HG03060 (cell line): ENCODE measurements around the gene GXYLT2.

Source experiments
- ATAC-seq: cut with Tn5 transposase; IDR thresholded peaks from one replicate; pipeline ENCODE4 v1.9.1; 2021; ENCODE audit warnings: low read depth, moderate number of reproducible peaks; ENCODE audit not compliant: unreplicated experiment

GXYLT2 gene

DNA sequence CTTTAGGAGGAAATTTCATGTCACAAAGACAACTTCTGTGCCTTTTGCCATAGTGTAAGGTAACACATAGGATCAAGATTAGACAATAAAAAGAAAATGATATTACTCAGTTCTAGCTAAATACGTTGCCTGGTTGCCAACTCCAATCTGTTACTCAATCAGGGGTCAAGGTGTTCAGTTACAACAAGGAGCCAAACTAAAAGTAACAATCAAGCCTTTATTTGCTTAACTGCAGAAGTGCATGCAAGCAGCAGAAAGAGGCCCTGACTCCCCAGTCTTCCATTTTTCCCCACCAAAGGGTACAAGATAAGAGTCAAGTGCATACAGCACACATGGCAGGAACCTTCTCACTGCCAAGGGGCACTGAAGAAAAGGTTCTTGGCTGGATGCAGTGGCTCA lies 80.4 kb downstream of the GXYLT2 start:
- no peak for ATAC-seq

DNA sequence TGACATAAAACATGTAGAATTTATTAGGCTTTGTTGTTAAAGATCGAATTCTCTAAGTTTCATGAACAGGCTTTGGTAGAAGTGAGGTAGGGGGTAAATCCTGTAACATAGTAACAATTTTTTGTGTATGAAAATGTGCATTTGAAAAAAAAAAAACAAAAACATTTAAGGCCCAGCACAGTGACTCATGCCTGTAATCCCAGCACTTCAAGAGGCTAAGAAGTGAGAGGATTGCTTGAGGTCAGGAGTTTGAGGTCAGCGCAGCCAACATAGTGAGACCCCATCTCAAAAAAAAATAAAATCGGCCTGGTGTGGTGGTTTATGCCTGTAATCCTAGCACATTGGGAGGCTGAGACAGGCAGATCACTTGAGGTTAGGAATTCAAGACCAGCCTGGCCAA lies 81.9 kb downstream of the GXYLT2 start:
- no peak for ATAC-seq

DNA sequence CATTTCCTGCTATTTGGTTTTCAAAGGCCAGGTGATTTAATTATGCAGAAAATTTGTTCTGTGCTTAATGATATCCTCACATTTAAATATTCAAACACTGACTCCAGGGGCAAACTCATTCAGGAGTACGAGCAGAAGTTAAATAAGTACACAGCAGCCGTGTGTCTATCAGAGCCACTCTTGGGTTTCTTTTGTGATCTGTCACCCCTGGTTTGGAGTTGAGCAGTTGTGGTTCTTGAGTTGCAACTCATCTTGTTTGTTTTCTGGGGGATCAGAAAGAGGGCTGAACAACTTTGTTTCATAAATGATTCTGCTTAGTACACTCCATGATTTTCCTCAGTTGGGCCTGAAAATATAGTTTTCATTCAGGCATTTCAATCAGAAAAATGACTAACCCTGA lies 83.1 kb downstream of the GXYLT2 start:
- ATAC-seq: no peak

DNA sequence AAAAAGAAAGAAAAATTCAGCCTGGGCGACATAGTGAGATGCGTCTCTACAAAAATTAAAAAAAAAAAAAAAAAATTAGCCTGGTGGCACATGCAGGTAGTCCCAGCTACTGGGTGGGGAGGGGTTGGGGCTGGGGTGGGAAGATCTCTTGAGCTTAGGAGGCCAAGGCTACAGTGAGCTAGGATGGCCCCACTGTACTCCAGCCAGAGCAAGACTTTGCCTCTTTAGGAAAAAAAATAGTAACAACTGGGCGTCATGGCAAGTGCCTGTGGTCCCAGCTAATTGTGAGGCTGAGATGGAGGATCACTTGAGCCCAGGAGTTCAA lies 84.8 kb downstream of the GXYLT2 start:
- no peak for ATAC-seq

DNA sequence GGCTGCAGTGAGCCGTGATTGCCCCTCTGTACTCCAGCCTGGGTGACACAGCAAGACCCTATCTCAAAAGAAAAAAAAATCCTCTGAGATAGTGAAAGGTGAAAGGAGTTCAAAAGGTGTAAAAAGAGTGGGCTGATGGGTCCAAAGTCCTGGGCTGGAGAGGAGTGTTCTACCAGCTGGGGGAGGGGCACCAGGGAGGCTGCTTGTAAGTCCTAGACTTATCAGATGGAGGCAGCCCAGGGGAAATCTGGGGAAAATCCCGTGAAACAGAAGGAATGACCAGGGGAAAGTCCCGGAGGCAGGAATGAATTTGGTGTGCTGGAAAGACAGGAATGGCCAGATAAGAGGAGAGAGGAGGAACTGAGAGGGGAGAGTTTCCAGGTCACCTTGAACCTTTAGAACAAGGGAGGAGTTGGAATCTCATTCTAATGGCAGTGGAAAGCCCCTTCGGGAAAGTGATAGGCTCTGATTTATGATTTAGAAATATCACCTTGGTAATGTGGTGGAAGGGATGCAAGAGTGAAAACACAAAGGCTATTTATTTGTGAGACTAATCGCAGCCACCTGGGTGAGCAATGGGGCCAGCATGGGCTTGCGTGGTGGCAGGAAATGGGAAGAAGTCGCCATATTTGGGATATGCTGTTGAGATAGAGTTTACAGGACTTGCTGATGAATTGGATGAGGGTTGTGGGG lies 85.3 kb downstream of the GXYLT2 start:
- no peak for ATAC-seq

DNA sequence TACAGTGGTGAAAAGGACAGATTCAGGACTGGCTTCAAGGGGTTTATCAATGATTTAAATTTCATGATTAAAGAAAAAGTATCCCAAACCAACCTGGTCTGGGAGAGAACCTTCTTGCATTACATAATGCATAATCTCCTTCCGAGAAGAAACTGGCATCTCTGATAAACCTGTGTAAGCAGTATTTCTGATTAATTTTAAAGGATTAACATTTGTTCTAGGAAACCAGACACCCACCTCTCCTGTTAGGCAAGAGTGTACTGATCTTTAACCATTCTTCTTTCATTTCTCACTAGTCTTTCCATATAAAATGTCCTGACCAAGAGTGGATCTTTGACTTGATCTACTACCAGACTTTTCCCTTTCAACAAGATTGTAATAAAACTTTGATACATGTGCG lies 85.9 kb downstream of the GXYLT2 start:
- ATAC-seq: no peak

DNA sequence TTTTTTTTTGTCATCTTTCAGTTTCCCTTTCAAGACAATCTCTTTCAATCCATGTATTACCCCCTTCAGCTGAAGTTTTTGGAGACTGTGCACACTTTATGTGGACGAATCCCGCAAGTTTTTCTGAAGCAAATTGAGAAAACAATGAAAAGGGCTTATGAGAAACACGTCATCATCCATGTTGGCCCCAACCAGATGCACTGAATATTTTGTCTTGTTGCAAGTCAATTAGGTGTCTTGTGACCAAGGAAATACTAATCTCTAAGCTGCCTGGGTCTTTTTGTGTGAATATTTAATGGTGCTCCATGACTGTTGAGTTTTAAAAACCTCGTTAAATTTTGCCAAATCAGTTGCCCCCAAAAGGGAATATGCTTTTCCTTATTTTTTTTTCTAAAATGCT lies 87.1 kb downstream of the GXYLT2 start:
- ATAC-seq: no peak

DNA sequence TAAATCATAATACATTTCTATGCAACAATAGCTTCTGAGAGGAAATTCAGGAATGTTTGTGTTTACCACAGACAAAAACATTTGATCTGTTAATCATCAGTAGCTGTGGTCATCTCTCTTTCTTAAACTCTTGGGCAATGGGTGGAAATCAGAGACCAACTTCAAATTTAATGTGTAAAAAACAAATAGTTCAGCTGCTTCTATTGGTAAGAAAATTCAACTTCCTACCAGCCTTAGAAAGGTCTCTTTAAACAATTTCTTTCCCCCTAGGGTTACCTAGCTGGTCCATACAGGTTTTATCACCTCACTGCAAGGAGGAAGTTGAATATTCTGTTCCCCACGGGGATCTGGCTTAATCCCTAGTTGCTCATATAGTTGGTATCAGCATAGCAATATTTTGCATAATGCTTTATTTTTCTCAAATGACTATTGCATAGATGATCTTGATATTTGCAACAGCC lies 88.5 kb downstream of the GXYLT2 start:
- no peak for ATAC-seq

DNA sequence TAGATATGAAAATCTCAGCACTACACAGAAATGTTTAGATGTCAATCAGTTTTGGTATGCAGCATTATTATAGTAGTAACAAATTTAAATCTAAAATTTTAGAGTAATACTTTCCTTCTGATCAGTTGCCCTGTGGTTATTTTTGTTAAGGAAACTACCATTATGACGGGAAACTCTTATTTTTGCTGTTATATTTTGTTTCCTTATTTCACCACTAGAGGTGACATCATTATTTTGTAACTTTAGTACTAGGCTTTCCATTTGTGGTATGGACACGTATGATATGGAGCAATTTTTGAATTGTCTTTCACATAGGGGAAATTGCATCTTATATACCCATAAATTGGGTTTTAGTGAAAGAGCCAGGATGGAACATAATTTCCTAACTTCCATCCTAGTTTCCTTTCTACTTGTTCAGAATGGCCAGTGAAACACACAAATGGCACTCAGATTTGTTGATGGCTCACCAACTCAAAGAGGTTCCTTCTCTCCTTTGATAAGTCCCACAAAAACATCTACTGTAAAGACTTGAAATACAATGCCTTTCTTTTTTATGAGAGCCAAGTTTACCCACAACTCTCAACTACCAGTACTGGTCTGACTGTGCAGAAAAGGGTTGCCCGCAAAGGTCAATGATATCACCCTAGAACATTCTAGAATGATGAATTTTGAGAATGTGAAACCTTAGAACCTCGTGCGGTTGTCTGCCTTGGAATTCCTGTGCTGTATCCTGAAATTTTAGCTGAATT lies 89.4 kb downstream of the GXYLT2 start:
- ATAC-seq: peak; percentile 58

DNA sequence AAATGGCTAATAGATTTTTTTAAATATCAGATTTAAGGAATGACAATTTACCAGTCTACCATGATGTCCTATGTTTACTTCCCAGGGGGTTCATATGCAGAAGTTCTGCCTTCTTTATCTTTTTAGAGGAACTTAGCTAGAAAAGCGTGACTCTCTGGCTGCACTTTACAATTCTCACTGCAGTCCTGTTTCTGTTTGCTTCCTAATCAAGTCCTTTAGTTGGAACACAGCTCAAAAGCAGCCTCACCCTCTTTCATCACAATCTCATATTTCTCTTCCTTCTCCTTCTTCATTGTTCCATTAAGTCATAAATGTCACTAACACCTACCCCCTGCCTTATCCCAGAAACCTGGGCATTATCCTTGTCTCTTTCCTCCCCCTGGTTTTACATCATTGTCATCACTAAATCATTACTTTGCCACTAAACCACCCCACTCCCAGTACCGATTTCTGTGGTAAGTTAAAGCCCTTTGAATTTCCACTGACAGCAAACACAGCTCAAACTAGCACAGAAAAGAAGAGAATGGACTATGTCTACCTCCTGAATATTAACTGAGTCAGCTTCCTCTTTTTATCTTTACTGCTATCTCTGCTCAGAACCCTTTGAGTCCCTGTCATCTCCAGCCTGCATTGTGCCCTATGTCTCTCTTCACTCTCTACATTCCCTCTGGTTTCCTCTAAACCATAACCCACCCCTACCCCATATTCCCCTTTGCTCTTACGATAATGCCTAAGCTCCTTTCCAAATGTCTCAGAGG lies 94.9 kb downstream of the GXYLT2 start:
- no peak for ATAC-seq

DNA sequence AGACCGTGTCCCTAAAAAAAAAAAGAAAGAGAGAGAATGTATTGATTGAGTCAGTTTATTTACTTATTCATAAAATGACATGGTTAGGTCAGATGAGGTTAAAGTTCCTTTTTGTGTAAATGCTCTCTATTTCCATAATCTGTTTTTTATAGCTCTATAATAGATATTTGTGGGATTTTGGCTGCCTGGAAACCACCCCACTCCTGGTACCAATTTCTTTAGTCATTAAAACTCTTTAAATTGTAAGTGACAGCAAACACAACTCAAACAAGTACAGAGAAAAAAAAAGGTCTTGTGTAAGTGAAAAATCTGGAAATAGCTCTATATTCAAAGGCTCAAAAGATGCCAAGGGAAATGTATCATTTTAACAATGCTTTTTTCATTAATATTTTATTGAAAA lies 97.7 kb downstream of the GXYLT2 start:
- ATAC-seq: no peak

DNA sequence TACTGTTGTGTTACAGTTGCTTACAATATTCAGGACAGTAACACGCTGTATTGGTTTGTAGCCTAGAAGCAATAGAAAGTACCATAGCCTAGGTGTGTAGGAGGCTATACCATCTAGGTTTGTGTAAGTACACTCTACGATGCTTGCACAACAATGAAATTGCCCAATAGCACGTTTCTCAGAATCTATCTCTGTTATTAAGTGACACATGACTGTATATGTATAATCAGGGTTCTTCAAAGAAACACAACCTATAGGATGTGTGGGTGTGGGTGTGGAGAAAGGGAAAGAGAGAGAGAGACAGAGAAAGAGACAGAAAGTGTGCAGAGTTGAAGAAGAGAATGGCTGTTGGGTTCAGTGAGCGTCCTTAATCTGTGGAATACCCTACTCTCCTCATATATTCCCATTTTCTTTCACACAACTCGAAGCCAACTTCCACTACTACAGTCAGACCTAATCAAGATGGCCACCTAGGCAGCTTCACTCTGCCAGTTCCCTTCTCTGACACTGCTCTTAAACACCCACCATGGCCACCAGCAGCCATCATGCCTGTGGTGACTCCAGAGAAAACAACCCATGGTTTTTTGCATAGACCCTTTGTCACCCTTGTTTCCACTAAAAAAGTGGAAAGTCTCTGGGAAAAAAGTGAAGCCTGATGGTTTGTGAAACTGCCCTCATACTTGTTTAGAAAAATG lies 103.0 kb downstream of the GXYLT2 start:
- ATAC-seq: no peak

DNA sequence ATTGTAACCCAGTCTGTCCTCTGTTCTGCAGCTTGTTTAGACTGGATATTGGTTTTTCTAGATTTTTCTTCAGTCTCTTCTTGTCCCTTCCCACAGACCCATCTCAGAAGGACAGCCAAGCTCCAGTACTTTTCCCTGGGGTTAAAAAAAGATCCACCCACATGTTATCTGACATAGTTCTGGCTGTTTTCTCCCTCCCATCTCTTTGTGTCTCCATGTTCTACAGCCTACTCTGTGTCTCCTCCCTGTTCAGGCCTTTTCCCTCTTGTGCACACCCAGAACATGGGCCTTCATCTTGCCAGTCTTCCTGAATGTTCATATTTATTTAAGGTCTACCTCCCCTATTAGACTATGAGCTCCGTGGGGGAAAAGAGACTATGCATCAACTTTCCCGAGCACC lies 103.7 kb downstream of the GXYLT2 start:
- no peak for ATAC-seq

DNA sequence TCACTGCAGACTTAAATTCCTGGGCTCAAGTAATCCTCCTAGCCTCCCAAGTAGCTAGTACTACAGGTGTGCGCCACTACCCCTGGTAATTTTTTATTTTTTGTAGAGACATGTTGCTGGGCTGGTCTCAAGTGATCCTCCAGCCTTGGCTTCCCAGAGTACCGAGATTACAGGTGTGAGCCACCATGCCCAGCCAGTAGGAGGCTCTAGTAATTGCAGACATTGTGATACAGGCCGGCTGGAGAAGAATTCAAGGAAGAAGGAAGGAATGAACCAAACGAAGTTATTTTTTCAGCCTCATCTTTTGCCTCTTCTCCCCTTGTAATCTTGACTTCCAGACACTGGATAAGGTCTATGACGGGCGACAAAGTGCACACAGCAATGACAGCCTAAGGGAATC lies 105.5 kb downstream of the GXYLT2 start:
- ATAC-seq: no peak

DNA sequence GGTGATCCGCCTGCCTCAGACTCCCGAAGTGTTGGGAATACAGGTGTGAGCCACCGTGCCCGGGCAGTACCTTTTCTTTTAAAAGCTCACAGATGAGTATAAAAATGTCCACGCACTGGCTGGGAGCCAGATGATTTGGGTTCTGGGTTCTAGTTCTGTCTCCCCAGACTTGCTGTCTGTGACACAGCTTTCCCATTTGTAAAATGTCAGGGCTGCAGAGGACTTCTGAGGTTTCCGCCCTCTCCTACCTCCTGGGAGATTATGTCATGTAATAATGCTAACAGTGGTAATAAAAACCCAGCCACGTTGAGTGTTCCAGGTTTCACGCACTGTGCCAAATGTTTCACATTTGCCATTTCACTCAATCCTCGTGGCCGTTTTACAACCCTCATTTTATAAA lies 107.5 kb downstream of the GXYLT2 start:
- no peak for ATAC-seq

DNA sequence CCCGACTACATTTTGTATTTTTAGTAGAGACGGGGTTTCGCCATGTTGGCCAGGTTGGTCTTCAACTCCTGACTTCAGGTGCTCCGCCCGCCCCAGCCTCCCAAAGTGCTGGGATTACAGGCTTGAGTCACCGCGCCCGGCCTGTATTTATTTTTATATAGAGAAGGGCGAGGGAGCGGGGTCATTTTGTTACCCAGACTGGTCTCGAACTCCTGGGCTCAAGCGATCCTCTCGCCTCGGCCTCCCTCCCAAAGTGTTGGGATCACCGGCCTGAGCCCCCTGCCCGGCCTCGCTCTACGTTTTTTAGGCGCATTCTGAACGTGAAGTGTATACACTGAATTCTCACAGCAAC lies 108.3 kb downstream of the GXYLT2 start:
- ATAC-seq: no peak

DNA sequence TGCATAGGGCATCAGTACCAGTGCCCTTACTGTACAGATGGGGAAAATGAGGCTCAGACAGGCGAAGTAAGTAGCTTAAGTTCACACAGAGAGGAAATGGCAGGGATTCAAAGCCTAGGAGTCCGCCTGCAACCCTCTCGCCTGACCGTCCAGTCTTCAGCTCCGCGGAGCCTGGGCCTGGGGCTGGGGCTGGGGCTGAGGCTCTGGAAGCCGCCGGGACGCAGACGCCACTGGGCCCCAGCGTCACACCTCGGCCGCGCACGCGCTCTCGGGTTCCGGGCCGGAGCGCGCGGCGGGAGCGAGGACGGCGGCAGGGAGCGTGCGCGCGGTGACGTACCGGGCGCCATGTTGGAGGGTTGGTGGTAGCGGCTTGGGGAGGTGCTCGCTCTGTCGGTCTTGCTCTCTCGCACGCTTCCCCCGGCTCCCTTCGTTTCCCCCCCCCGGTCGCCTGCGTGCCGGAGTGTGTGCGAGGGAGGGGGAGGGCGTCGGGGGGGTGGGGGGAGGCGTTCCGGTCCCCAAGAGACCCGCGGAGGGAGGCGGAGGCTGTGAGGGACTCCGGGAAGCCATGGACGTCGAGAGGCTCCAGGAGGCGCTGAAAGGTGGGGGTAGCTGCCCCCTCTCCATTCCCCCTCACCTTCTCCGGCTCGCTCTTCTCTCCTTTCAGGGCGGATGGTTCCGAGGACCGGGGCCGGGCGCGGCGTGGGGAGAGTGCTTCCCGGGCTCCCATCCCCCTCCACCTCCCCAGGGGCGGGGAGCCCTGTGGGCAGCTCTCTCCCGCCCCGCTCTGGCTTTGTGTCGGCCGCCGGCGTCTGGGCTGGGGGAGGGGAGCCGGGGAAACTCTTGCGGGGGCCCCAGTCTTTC lies 108.9 kb downstream of the GXYLT2 start, which contains the start of gene PPP4R2:
TSS of gene PPP4R2 (plus strand) at position 339 of the 861 bp plus-strand sequence. CDS start at position 566, 227 bp downstream.
- ATAC-seq: peak; percentile 72

DNA sequence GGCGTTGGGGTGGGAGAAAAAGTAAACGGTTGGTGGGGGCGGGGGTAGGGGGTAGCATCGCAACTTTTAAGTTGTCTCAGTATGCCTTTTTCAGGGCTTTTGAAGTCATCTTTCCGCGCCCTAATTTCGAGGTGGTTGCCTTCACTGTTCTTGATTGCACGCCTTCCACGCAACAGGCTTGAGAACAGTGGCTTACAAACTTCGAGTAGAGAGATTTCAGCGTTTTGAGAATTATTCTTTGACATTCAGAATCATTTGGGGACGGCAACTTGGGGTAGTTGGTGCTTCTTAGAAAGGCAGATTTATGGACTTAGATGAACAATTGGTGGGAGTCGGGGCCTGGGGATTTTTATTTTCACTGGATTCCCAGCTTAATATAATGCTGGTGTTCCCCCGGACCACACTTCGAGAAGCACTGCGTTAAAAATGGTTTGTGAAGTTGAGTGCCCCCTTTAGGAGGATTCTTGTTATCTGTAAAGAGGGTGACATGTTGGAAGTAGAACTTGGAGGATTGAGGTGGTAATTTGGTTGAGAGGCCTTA lies 109.6 kb downstream of the GXYLT2 start:
- no peak for ATAC-seq

DNA sequence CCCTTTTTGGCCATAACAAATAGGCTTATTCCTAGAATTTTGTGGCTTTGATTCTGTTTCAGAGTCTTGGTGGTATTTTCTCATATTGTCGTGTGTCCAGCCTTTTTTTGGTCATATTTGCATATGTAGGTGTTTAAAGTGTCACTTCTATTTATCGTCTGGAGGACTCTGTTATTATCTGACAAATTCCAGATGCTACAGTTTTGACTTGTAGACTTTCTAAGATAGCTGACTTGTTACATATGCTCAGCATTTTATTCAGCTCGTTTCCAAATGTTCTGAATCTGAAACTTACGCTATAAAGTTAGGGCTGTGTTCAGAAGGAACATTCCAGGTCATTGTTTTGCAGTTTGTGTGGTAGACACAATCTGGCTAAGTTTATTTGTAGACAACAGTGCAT lies 110.6 kb downstream of the GXYLT2 start:
- ATAC-seq: no peak

DNA sequence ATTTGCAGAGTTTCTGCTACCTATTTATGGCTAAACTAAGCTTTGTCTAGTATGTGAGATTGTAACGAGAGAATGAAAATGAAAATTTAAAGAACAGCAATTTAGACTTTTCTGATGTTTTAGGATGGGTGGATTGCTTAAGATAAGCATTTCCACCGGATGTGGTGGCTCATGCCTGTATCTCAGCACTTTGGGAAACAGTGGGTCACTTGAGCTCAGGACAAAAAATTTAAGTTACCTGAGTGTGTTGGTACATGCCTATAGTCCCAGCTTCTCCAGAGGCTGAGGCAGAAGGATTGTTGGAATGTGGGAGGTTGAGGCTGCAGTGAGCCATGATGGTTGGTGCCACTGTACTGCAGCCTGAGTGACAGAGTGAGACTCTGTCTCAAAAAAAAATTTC lies 112.1 kb downstream of the GXYLT2 start:
- ATAC-seq: no peak
